ENCODE data around the gene CDKL5.

- TF ChIP-seq EZH2phosphoT487 (IDR thresholded peaks at IDR 0.05; ENCODE audit: low read depth) (no peak), CTCF (IDR thresholded peaks at IDR 0.05; ENCODE audit: low read depth, low read length) (no peak)
Observed at GRCh38 chrX:18619288-18619687, 193.9 kb downstream of the CDKL5 start.

Data from OCI-LY3 (cell line).